Kidney epithelial cell (primary cell): ENCODE measurements around the gene QRFP. TPM values are rescaled to one million over a fixed set of nuclear protein-coding genes. Genes with fewer than 3 reads are reported as not detected.

ENCODE experiments used
- DNase-seq: peaks from one replicate; pipeline ENCODE4 v3.0.0-alpha.2; 2010; ENCODE audit warnings: low read depth
- H3K27me3 ChIP-seq: 2 replicates; pipeline ENCODE4 v1.6.0; 2011; ENCODE audit warnings: low read length; ENCODE audit not compliant: control insufficient read depth, insufficient read depth
- H3K36me3 ChIP-seq: 2 replicates; pipeline ENCODE4 v1.5.1; 2011; ENCODE audit warnings: low read length; ENCODE audit not compliant: control insufficient read depth, insufficient read depth
- H3K4me3 ChIP-seq: 2 replicates; pipeline ENCODE4 v1.5.1; 2011; ENCODE audit warnings: low read depth, mild to moderate bottlenecking, control low read depth, low read length
- CTCF ChIP-seq: IDR thresholded peaks from 2 replicates; pipeline ENCODE4 v1.5.1; 2011; ENCODE audit warnings: mild to moderate bottlenecking, moderate library complexity, low read length, control low read depth, inconsistent platforms; ENCODE audit not compliant: insufficient read depth, poor library complexity, severe bottlenecking
- total RNA-seq: library from RNA; depleted of rRNA; stranded (reverse); fragments of >200 nt; gene quantifications from 2 replicates; pipeline ENCODE4 v1.2.3, GENCODE V29; 2015

QRFP gene
- total RNA-seq, 1 donor from 2014 or later: not detected

GRCh38 chr9:130843049-130843908 lies 53.3 kb downstream of the QRFP start:
- Histone ChIP-seq H3K4me3 (no peak overlapping the region), H3K27me3 (no peaks in the 10 kb centered on the region), H3K36me3 (no peaks in the 10 kb centered on the region)
- no peak for DNase-seq
- no peak for TF ChIP-seq CTCF

Other genes starting within 250 kb of the QRFP start
- 0.07 and 0.13 TPM in 2 replicates for gene PRDM12, start 232.2 kb downstream of the QRFP start, total RNA-seq
- gene EXOSC2, start 203.0 kb downstream of the QRFP start, total RNA-seq: 20.6 and 24.9 TPM in 2 replicates
- gene ABL1, start 61.6 kb downstream of the QRFP start, total RNA-seq: 83.7 and 90.2 TPM in 2 replicates
- 2.3 and 2.6 TPM in 2 replicates for gene FIBCD1, start 42.4 kb upstream of the QRFP start, total RNA-seq
- gene LAMC3, start 112.4 kb upstream of the QRFP start, total RNA-seq: 7.5 and 9.7 TPM in 2 replicates
- gene AIF1L, start 199.7 kb upstream of the QRFP start, total RNA-seq: 50.7 and 58.4 TPM in 2 replicates
- gene NUP214, start 228.8 kb upstream of the QRFP start, total RNA-seq: 30.5 and 31.8 TPM in 2 replicates